Peyer's patch (tissue), 4 donors: ENCODE data around the gene OSBP. TPM values are rescaled to one million over a fixed set of nuclear protein-coding genes. Genes with fewer than 3 reads are reported as not detected.
A peak's percentile ranks its signal among the peaks of the same experiment; 100 is the strongest.

Experiments used
- DNase-seq, 3 donors: peaks; one replicate each; pipeline ENCODE4 v3.0.0-alpha.2; 2017 to 2019
- H3K27ac ChIP-seq, 4 donors: fragments of 200-600 bp; sonication (generic); one replicate each; pipeline ENCODE4 v1.5.1; 2016 to 2019
- H3K27me3 ChIP-seq, 2 donors: fragments of 200-600 bp; sonication (generic); one replicate each; pipeline ENCODE4 v1.5.1; 2019
- H3K36me3 ChIP-seq, 3 donors: fragments of 200-600 bp; sonication (generic); one replicate each; pipeline ENCODE4 v1.5.1; 2016 to 2019
- H3K4me1 ChIP-seq, 4 donors: fragments of 200-600 bp; sonication (generic); one replicate each; pipeline ENCODE4 v1.5.1; 2016 to 2019
- H3K4me3 ChIP-seq, 4 donors: fragments of 200-600 bp; sonication (generic); 1 replicate in 3 of 4; 2 replicates in 1 of 4; pipeline ENCODE4 v1.5.1; 2016 to 2019; ENCODE audit warnings: mild to moderate bottlenecking in 1 of 4
- H3K9me3 ChIP-seq, 4 donors: fragments of 200-600 bp; sonication (generic); one replicate each; pipeline ENCODE4 v1.5.1; 2016 to 2019; ENCODE audit warnings: mild to moderate bottlenecking in 1 of 4
- POLR2A ChIP-seq, 2 donors: fragments of 450-650 bp; IDR thresholded peaks; one replicate each; pipeline ENCODE4 v1.5.1; 2017; ENCODE audit warnings: antibody characterized with exemption in 2 of 2, mild to moderate bottlenecking in 2 of 2, moderate library complexity in 2 of 2
- total RNA-seq, 4 donors: library from RNA; depleted of rRNA; stranded (reverse); fragments of >200 nt; gene quantifications; one replicate each; pipeline ENCODE4 v1.1.0, GENCODE V29; 2016
- TF ChIP-seq, protein P1 (sequence below), 6 experiments: fragments of 450-650 bp in 4 of 6; fragments of 200-600 bp in 2 of 6; sonication (generic) in 1 of 6; IDR thresholded peaks; one replicate each; pipeline ENCODE4 v1.5.1; 2017 to 2019; ENCODE audit warnings: antibody characterized with exemption in 6 of 6, mild to moderate bottlenecking in 3 of 6, moderate library complexity in 1 of 6

OSBP gene
- total RNA-seq, 4 donors from 2014 or later: 53.8 to 106 (median 58.7) TPM

DNA sequence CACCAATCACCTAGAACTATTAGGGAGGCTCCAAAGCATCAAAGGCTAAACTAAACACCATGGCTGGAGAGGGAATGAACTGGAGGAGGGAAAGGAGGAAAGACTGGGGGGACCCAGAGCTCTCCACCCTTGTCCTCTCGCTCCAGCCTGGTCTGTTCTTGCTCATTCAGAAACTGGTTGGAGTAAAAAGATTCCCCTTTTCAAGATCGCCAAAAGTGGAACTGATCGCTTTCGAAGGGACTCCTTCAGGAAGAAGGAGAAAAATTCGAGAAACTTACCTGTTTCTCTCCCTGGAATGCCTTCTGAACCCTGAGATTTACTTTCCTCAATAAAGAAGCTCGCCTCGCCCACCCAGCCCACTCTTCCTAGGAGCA lies 57.3 kb downstream of the OSBP start:
- H3K27me3 ChIP-seq: no peaks in the 10 kb centered on the region
- no peak overlapping the region for H3K27ac ChIP-seq
- no peak for TF ChIP-seq POLR2A (IDR thresholded peaks at IDR 0.05)
- TF ChIP-seq, protein P1, sequence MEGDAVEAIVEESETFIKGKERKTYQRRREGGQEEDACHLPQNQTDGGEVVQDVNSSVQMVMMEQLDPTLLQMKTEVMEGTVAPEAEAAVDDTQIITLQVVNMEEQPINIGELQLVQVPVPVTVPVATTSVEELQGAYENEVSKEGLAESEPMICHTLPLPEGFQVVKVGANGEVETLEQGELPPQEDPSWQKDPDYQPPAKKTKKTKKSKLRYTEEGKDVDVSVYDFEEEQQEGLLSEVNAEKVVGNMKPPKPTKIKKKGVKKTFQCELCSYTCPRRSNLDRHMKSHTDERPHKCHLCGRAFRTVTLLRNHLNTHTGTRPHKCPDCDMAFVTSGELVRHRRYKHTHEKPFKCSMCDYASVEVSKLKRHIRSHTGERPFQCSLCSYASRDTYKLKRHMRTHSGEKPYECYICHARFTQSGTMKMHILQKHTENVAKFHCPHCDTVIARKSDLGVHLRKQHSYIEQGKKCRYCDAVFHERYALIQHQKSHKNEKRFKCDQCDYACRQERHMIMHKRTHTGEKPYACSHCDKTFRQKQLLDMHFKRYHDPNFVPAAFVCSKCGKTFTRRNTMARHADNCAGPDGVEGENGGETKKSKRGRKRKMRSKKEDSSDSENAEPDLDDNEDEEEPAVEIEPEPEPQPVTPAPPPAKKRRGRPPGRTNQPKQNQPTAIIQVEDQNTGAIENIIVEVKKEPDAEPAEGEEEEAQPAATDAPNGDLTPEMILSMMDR (IDR thresholded peaks at IDR 0.05): no peak
- H3K36me3 ChIP-seq: no peaks in the 10 kb centered on the region
- H3K9me3 ChIP-seq: no peaks in the 10 kb centered on the region
- DNase-seq: no peak
- H3K4me3 ChIP-seq: no peak overlapping the region
- peaks cover 0 to 9% (median 2%) of the 10 kb centered on the region in 4 donors for H3K4me1 ChIP-seq

DNA sequence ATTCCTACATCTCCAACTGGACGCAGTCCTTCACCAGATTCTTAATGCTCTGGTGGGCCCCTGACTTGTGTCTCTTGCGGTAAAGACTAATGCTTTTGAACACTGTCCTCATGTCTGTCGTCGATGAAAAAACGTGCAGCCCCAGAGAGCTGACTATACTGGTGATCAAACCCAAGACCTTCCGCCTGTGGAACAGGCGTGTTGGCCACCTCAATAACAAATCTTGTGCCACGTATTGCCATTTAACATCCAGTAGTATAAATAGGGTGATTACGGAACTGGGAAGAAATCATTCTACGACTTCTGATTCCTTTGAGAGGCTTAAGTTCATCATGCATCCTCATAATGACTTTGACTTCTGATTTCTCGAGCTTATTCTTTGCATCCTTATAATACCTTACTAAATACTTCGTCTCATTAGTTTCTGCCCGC lies 58.6 kb downstream of the OSBP start:
- Histone ChIP-seq H3K27me3 (no peaks in the 10 kb centered on the region), H3K4me3 (peak overlapping the region in 2 of 4 donors; percentile 6 to 20), H3K4me1 (peaks cover 0 to 9% (median 2%) of the 10 kb centered on the region in 4 donors), H3K27ac (peak overlapping the region in 2 of 4 donors; percentile 3 to 42), H3K36me3 (no peaks in the 10 kb centered on the region), H3K9me3 (no peaks in the 10 kb centered on the region)
- no peak for DNase-seq
- TF ChIP-seq POLR2A (IDR thresholded peaks at IDR 0.05): no peak
- TF ChIP-seq, protein P1 (IDR thresholded peaks at IDR 0.05): no peak

DNA sequence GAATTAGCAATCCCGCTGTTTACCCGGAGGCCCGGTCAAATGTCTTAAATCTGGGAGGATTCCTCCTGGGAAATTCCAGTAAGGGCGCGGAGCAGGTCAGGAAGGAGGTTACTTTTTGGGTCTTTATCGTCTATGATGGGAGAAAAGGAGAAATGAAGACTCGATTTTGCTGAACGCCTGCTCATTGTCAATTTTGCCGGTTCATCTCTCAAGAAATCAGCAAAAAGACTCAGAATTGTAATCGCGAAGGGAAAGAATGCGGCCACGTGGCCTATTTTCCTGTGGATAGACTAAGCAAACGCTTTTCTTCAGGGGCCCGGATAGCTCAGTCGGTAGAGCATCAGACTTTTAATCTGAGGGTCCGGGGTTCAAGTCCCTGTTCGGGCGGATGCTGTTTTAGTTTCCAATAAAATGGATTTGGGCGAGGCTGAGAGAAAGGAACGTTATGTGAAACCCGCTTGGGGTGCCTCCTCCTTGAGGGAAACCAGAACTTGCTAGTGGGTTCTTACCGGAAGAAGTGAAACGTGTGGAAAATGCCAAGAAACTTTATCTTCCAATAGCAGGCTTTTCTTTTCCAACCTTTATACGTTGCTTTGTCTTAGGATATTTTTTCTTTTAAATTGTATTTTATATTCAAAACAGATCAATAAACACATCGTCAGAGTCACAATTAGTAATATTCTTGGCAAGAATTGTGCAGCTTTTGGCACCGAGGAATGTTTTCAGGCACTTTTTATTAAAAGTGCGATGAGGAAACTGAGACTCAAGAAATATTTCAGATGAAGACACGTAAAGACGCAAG lies 59.3 kb downstream of the OSBP start:
- Histone ChIP-seq H3K36me3 (no peaks in the 10 kb centered on the region), H3K4me1 (peaks cover 0 to 4% (median 2%) of the 10 kb centered on the region in 4 donors), H3K27me3 (no peaks in the 10 kb centered on the region), H3K27ac (peak overlapping the region in 2 of 4 donors; percentile 6 to 42), H3K9me3 (no peaks in the 10 kb centered on the region), H3K4me3 (peak overlapping the region; percentile 4 to 25 (median 17))
- TF ChIP-seq POLR2A (IDR thresholded peaks at IDR 0.05): no peak
- TF ChIP-seq, protein P1 (IDR thresholded peaks at IDR 0.05): no peak
- DNase-seq: peak in 2 of 3 donors; percentile 29 to 68

DNA sequence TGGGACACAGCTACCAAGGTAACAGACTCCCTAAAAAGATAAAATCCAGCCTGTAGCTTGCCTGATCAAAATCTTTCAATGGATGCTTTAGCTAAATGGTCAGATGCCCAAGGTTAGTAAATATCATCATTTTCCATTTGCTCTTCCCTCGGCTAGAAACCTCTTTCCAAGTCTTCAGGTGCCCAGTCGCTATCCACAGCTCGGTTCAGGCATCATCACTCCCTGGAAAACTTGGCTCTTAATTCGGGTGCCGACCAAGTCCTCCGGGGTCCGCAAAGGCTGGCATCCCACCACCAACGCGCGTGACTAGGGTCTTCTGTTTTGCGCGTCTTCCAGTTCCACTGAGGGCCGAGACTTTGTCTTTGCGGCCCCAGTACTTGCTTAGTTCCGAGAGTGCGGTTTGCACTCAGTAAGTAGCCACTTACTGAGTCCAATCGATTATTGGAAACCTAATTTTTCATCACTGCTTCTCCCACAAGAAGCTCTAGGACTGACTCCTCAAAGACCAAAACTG lies 59.9 kb downstream of the OSBP start:
- TF ChIP-seq, protein P1 (IDR thresholded peaks at IDR 0.05): no peak
- TF ChIP-seq POLR2A (IDR thresholded peaks at IDR 0.05): no peak
- no peaks in the 10 kb centered on the region for H3K36me3 ChIP-seq
- H3K27ac ChIP-seq: peak overlapping the region in 2 of 4 donors; percentile 6 to 42

DNA sequence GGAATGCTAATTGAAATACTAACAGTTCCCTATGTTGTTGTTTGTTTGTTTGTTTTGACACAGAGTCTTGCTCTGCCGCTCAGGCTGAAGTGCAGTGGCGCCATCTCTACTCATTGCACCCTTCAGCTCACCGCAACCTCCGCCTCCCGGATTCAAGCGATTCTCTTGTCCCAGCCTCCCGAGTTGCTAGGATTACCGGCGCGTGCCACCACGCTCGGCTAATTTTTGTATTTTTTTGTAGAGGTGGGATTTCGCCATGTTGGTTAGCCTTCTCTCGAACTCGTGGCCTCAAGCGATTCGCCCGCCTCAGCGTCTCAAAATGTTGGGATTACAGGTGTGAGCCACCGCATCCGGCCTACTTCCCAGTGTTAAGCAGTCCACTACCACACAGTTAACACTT lies 62.3 kb downstream of the OSBP start:
- no peak for DNase-seq
- TF ChIP-seq POLR2A (IDR thresholded peaks at IDR 0.05): no peak
- TF ChIP-seq, protein P1 (IDR thresholded peaks at IDR 0.05): no peak
- H3K9me3 ChIP-seq: no peaks in the 10 kb centered on the region
- H3K4me3 ChIP-seq: no peak overlapping the region
- H3K4me1 ChIP-seq: no peaks in the 10 kb centered on the region
- H3K27ac ChIP-seq: no peak overlapping the region
- no peaks in the 10 kb centered on the region for H3K36me3 ChIP-seq
- H3K27me3 ChIP-seq: no peaks in the 10 kb centered on the region

More for the DNA sequence above, 59.9 kb downstream of the OSBP start:
- Histone ChIP-seq H3K9me3 (no peaks in the 10 kb centered on the region), H3K27me3 (no peaks in the 10 kb centered on the region), H3K4me1 (no peaks in the 10 kb centered on the region), H3K4me3 (peak overlapping the region; percentile 4 to 25 (median 10))
- DNase-seq: no peak
